CD14-positive monocyte (primary cell): ENCODE results near the gene GNAL. TPM values are rescaled to one million over a fixed set of nuclear protein-coding genes. Genes with fewer than 3 reads are reported as not detected.

ENCODE experiments used
- DNase-seq, 3 donors: peaks; one replicate each; pipeline ENCODE4 v3.0.0-alpha.2; 2011 to 2022
- H2AFZ ChIP-seq: 2 replicates; pipeline ENCODE4 v1.6.0; 2012; ENCODE audit warnings: mild to moderate bottlenecking, low read depth, low read length, inconsistent platforms; ENCODE audit not compliant: insufficient read depth, poor library complexity, severe bottlenecking
- H3K27ac ChIP-seq, 2 donors: 1 replicate in 1 of 2; 2 replicates in 1 of 2; pipeline ENCODE4 v1.5.1; 2012 to 2013; ENCODE audit warnings: low read length in 2 of 2, control low read depth in 1 of 2, inconsistent platforms in 1 of 2, low read depth in 1 of 2, mild to moderate bottlenecking in 1 of 2
- H3K27me3 ChIP-seq, 2 donors: one replicate each; pipeline versions ENCODE4 v1.6.0 to v1.6.1; 2011 to 2013; ENCODE audit warnings: low read length in 2 of 2; ENCODE audit not compliant: control insufficient read depth in 2 of 2, insufficient read depth in 2 of 2
- H3K36me3 ChIP-seq, 2 donors: replicated peaks in 1 of 2; 1 replicate in 1 of 2; 2 replicates in 1 of 2; pipeline versions ENCODE4 v1.5.1 to v1.6.1; 2012 to 2013; ENCODE audit warnings: low read length in 2 of 2, control low read depth in 1 of 2, inconsistent platforms in 1 of 2, mild to moderate bottlenecking in 1 of 2; ENCODE audit not compliant: insufficient read depth in 2 of 2, control insufficient read depth in 1 of 2
- H3K4me1 ChIP-seq, 2 donors: 1 replicate in 1 of 2; 2 replicates in 1 of 2; pipeline versions ENCODE4 v1.5.1 to v1.6.1; 2012 to 2013; ENCODE audit warnings: low read length in 2 of 2, control low read depth in 1 of 2, inconsistent platforms in 1 of 2, mild to moderate bottlenecking in 1 of 2, moderate library complexity in 1 of 2; ENCODE audit not compliant: insufficient read depth in 2 of 2, control insufficient read depth in 1 of 2
- H3K4me2 ChIP-seq: replicated peaks from 2 replicates; pipeline ENCODE3; 2012; ENCODE audit warnings: low read length, moderate library complexity, mild to moderate bottlenecking; ENCODE audit not compliant: poor library complexity, severe bottlenecking; ENCODE audit errors: extremely low read depth
- H3K4me3 ChIP-seq, 3 experiments: fragments of 200-600 bp in 1 of 3; sonication (generic) in 1 of 3; replicated peaks in 1 of 3; 1 replicate in 2 of 3; 2 replicates in 1 of 3; pipeline ENCODE4 v1.5.1; 2011 to 2013; ENCODE audit warnings: low read length in 3 of 3, mild to moderate bottlenecking in 3 of 3, control low read depth in 2 of 3, low read depth in 2 of 3, inconsistent platforms in 1 of 3, moderate library complexity in 1 of 3
- H3K79me2 ChIP-seq: 2 replicates; pipeline ENCODE4 v1.6.0; 2012; ENCODE audit warnings: mild to moderate bottlenecking, control low read depth, inconsistent platforms, low read length, moderate library complexity; ENCODE audit not compliant: insufficient read depth
- H3K9ac ChIP-seq: 2 replicates; pipeline ENCODE4 v1.6.0; 2017; ENCODE audit warnings: low read length, mild to moderate bottlenecking; ENCODE audit not compliant: insufficient read depth, poor library complexity, severe bottlenecking
- H3K9me3 ChIP-seq, 2 donors: replicated peaks in 1 of 2; 1 replicate in 1 of 2; 2 replicates in 1 of 2; pipeline versions ENCODE4 v1.5.1 to v1.6.1; 2012 to 2013; ENCODE audit warnings: low read length in 2 of 2, control low read depth in 1 of 2; ENCODE audit not compliant: control insufficient read depth in 1 of 2, insufficient read depth in 1 of 2
- H4K20me1 ChIP-seq: 2 replicates; pipeline ENCODE4 v1.6.0; 2012; ENCODE audit warnings: mild to moderate bottlenecking, low read length, control low read depth, moderate library complexity; ENCODE audit not compliant: insufficient read depth
- H3K27ac Mint-ChIP-seq, 7 donors: one replicate each; pipeline ENCODE4 v1.8.0; 2020; ENCODE audit warnings: mild to moderate bottlenecking in 7 of 7, mixed read lengths in 7 of 7, moderate library complexity in 6 of 7, inconsistent platforms in 2 of 7
- H3K27me3 Mint-ChIP-seq, 3 donors: one replicate each; pipeline ENCODE4 v1.8.0; 2021 to 2022; ENCODE audit warnings: low read depth in 3 of 3, mild to moderate bottlenecking in 3 of 3, mixed read lengths in 3 of 3, moderate library complexity in 3 of 3, inconsistent platforms in 1 of 3
- H3K36me3 Mint-ChIP-seq, 2 donors: one replicate each; pipeline ENCODE4 v1.8.0; 2020; ENCODE audit warnings: mixed read lengths in 2 of 2, inconsistent platforms in 1 of 2, mild to moderate bottlenecking in 1 of 2
- H3K4me1 Mint-ChIP-seq: one replicate; pipeline ENCODE4 v1.8.0; 2020; ENCODE audit warnings: mild to moderate bottlenecking, mixed read lengths
- H3K4me3 Mint-ChIP-seq, 2 donors: one replicate each; pipeline ENCODE4 v1.8.0; 2020; ENCODE audit warnings: mild to moderate bottlenecking in 2 of 2, mixed read lengths in 2 of 2, moderate library complexity in 1 of 2
- H3K9me3 Mint-ChIP-seq, 7 donors: one replicate each; pipeline ENCODE4 v1.8.0; 2020 to 2022; ENCODE audit warnings: mixed read lengths in 7 of 7, mild to moderate bottlenecking in 6 of 7, moderate library complexity in 6 of 7, inconsistent platforms in 2 of 7
- CTCF ChIP-seq: fragments of 200-600 bp; IDR thresholded peaks from one replicate; pipeline ENCODE4 v1.8.0; 2022; ENCODE audit warnings: antibody characterized with exemption, mild to moderate bottlenecking
- WGBS: methylation state at CpG from one replicate; pipeline ENCODE4 v1.1.5; 2013; ENCODE audit warnings: missing lambda C conversion rate; ENCODE audit not compliant: insufficient coverage; 5-methylcytosine and 5-hydroxymethylcytosine counted together
- intact Hi-C, 2 donors: fragments of 100-400 bp; cut with micrococcal nuclease; formaldehyde crosslinking; loops; one replicate each; pipeline versions ENCODE4 v1.15.0 to v1.15.1; 2023
- polyA plus RNA-seq, 3 donors: library from polyadenylated mRNA; depleted of rRNA in 1 of 3; unstranded in 2 of 3; stranded (reverse) in 1 of 3; fragments of 300-500 nt in 2 of 3; fragments of >200 nt in 1 of 3; fragmentation: Illumina TruSeq in 2 of 3; gene quantifications; 1 replicate in 2 of 3; 2 replicates in 1 of 3; pipeline ENCODE4 v1.2.3, GENCODE V29; 2012 to 2021

GNAL gene
- polyA plus RNA-seq, 3 donors: 0.01 to 0.03 TPM; not detected in 1

- H3K4me3 ChIP-seq: no peak overlapping the region
- Mint-ChIP-seq H3K27me3 (peaks cover 5 to 19% (median 9%) of the 10 kb centered on the region in 3 donors), H3K9me3 (peaks cover 0 to 2% (median 0%) of the 10 kb centered on the region in 7 donors), H3K27ac (no peak overlapping the region), H3K4me3 (no peak overlapping the region), H3K4me1 (no peaks in the 10 kb centered on the region), H3K36me3 (no peaks in the 10 kb centered on the region)
- H3K4me2 ChIP-seq: no peak overlapping the region
- DNase-seq: no peak
- H3K79me2 ChIP-seq: no peaks in the 10 kb centered on the region
- no peaks in the 10 kb centered on the region for H3K36me3 ChIP-seq
- no peak overlapping the region for H3K27ac ChIP-seq
- H3K4me1 ChIP-seq: no peaks in the 10 kb centered on the region
- H3K9ac ChIP-seq: no peak overlapping the region
- H3K9me3 ChIP-seq: no peaks in the 10 kb centered on the region
- H3K27me3 ChIP-seq: peaks cover 0 to 3% of the 10 kb centered on the region in 2 donors
- intact Hi-C loops: no loop called here
- no peak for TF ChIP-seq CTCF
- 98% methylated on average over 5 of the region's 7 CpGs for WGBS
- H2AFZ ChIP-seq: no peak overlapping the region
- H4K20me1 ChIP-seq: no peaks in the 10 kb centered on the region
Measured at GRCh38 chr18:11807233-11807632, 118.2 kb downstream of the GNAL start.

GRCh38 chr18:11808001-11808855 lies 119.2 kb downstream of the GNAL start:
- no peak for DNase-seq
- no peak overlapping the region for H3K4me2 ChIP-seq
- TF ChIP-seq CTCF: no peak
- H4K20me1 ChIP-seq: no peaks in the 10 kb centered on the region
- H3K79me2 ChIP-seq: no peaks in the 10 kb centered on the region
- no peaks in the 10 kb centered on the region for H3K9me3 ChIP-seq
- peaks cover 0 to 3% of the 10 kb centered on the region in 2 donors for H3K27me3 ChIP-seq
- H3K36me3 ChIP-seq: no peaks in the 10 kb centered on the region
- no peak overlapping the region for H2AFZ ChIP-seq
- H3K9ac ChIP-seq: no peak overlapping the region
- no peaks in the 10 kb centered on the region for H3K4me1 ChIP-seq
- intact Hi-C loops: no loop called here
- no peak overlapping the region for H3K4me3 ChIP-seq
- 100% methylated on average over 4 of the region's 11 CpGs for WGBS
- Mint-ChIP-seq H3K4me1 (no peaks in the 10 kb centered on the region), H3K27ac (no peak overlapping the region), H3K36me3 (no peaks in the 10 kb centered on the region), H3K4me3 (no peak overlapping the region), H3K9me3 (peaks cover 0 to 3% (median 0%) of the 10 kb centered on the region in 7 donors), H3K27me3 (peaks cover 5 to 17% (median 7%) of the 10 kb centered on the region in 3 donors)
- H3K27ac ChIP-seq: no peak overlapping the region
